Suppressor macrophage (primary cell): ENCODE data around the gene AP1M2.
"Not testable (repeated sequence)": the region's sequence is repeated elsewhere in the genome, so short reads cannot be mapped to it uniquely, and the experiment has no call there.

ENCODE experiments used
- DNase-seq, 4 experiments: peaks; one replicate each; pipeline ENCODE4 v3.0.0-alpha.2; 2020 to 2022

AP1M2 gene

GRCh38 chr19:10538204-10538983, 48.7 kb downstream of the AP1M2 start:
- peak in 3 of 4 experiments; percentile 28 to 47 (median 32) for DNase-seq

GRCh38 chr19:10537668-10538067, 49.4 kb downstream of the AP1M2 start:
- DNase-seq, result no peak

DNA sequence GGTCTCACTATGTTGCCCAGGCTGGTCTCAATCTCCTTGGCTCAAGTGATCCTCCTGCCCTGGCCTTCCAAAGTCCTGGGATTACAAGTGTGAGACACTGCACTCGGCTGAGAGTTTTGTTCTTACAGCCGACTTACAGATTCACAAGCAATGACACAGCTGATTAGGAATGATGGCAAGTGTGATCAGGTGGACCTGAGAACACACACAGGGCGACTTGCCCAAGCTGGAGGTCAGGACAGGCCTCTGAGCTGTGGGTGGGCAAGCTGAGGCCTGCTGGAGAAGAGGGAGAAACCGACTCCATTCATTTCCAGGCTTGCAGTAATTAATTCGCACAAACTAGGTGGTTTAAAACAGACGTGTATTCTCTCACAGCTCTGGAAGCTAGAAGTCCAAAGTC, 51.5 kb downstream of the AP1M2 start:
- no peak for DNase-seq

GRCh38 chr19:10533646-10534386, 53.3 kb downstream of the AP1M2 start:
- DNase-seq, result no peak

DNA sequence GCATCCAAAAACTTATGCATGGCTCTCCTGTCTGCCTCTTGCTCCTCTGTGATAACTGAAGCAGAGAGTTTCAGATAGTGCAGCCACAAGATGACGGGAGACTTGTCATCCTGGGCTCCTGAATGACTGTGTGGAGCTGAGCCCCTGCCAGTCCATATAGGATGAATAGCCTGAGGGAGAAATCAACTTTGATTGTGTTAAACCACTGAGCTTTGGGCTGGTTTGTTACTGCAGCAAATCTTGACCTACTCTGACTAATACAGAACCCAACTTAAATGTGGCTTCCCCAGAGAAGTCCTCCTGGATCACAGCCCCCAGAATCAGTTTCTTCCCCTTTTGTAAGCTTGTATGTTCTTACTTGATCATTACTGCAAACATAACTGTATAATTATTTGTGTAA, 54.7 kb downstream of the AP1M2 start:
- no peak for DNase-seq

GRCh38 chr19:10526887-10527286, 60.2 kb downstream of the AP1M2 start:
- not testable (repeated sequence) for DNase-seq

GRCh38 chr19:10525636-10526035, 61.5 kb downstream of the AP1M2 start:
- DNase-seq, result no peak

DNA sequence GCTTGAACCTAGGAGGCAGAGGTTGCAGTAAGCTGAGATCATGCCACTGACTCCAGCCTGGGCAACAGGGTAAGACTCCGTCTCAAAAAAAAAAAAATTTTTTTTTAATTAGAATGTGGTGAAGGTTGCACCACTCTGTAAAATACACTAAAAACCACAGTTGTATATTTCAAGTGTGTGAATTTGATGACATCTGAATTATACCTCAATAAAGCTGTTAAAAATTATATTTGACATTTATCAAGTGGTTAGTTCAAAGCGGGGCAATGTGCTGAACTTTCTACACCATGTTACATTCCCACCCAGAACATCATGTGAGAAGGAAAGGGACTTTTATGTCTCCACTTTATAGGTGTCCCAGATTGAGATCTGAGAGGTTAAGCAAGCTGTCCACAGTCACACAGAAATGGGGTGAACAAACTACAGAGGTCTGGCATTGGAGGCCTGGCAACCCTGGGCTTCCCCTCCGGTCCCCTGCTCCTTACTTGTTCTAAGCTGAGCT, 63.9 kb downstream of the AP1M2 start:
- DNase-seq, result no peak
